SK-N-SH (cell line): ENCODE data around the gene PLCL2. TPM values are rescaled to one million over a fixed set of nuclear protein-coding genes. Genes with fewer than 3 reads are reported as not detected.

ENCODE experiments used
- CTCF ChIA-PET: fragments of 300-600, 350-600 bp; formaldehyde crosslinking; extraction: SDS; loops from one replicate; lab custom pipeline; 2021; lab: Yijun Ruan, JAX
- POLR2A ChIA-PET: fragments of 350-600 bp; sonication (Branson Sonifier 250); formaldehyde crosslinking; extraction: SDS; loops from one replicate; lab custom pipeline; 2020; ENCODE audit warnings: antibody characterized with exemption, inconsistent platforms; lab: Yijun Ruan, JAX
- DNase-seq: peaks from one replicate; pipeline ENCODE4 v3.0.0; 2012
- H2AFZ ChIP-seq: fragments of 200-600 bp; sonication (generic); 2 replicates; pipeline ENCODE4 v1.8.1; 2016; ENCODE audit warnings: antibody characterized with exemption, mild to moderate bottlenecking, low read depth
- H3F3A ChIP-seq: fragments of 200-600 bp; sonication (generic); replicated peaks from 2 replicates; pipeline ENCODE3; 2016; ENCODE audit warnings: antibody characterized with exemption, mild to moderate bottlenecking; ENCODE audit not compliant: insufficient read depth
- H3K27ac ChIP-seq, 2 experiments: fragments of 200-500 bp in 1 of 2; fragments of 200-600 bp in 1 of 2; sonication (Bioruptor generic) in 1 of 2; sonication (generic), shearing (Covaris generic) in 1 of 2; 2 replicates each; pipeline versions ENCODE4 v1.5.1 to v1.6.1; 2014 to 2016; ENCODE audit warnings: low read depth in 2 of 2, inconsistent platforms in 1 of 2, low read length in 1 of 2, mild to moderate bottlenecking in 1 of 2, mixed read lengths in 1 of 2
- H3K27me3 ChIP-seq: fragments of 200-600 bp; sonication (generic), shearing (Covaris generic); 2 replicates; pipeline ENCODE4 v1.6.1; 2016; ENCODE audit warnings: mixed run types; ENCODE audit not compliant: insufficient read depth
- H3K36me3 ChIP-seq, 2 experiments: fragments of 200-500 bp in 1 of 2; fragments of 200-600 bp in 1 of 2; sonication (Bioruptor generic) in 1 of 2; sonication (generic) in 1 of 2; replicated peaks in 1 of 2; 2 replicates each; pipeline versions ENCODE3 to v1.5.1; 2014 to 2016; ENCODE audit warnings: low read length in 1 of 2, mild to moderate bottlenecking in 1 of 2; ENCODE audit not compliant: insufficient read depth in 2 of 2, control insufficient read depth in 1 of 2
- H3K4me1 ChIP-seq, 2 experiments: fragments of 200-500 bp in 1 of 2; fragments of 200-600 bp in 1 of 2; sonication (Bioruptor generic) in 1 of 2; sonication (generic), shearing (Covaris generic) in 1 of 2; 2 replicates each; pipeline versions ENCODE4 v1.5.1 to v1.6.1; 2014 to 2016; ENCODE audit warnings: low read depth in 1 of 2, low read length in 1 of 2, mixed run types in 1 of 2; ENCODE audit not compliant: insufficient read depth in 2 of 2, control insufficient read depth in 1 of 2
- H3K4me2 ChIP-seq: fragments of 200-600 bp; sonication (generic), shearing (Covaris generic); 2 replicates; pipeline ENCODE4 v1.6.1; 2017; ENCODE audit warnings: mixed run types
- H3K4me3 ChIP-seq, 2 experiments: fragments of 200-500 bp in 1 of 2; fragments of 200-600 bp in 1 of 2; sonication (Bioruptor generic) in 1 of 2; sonication (generic), shearing (Covaris generic) in 1 of 2; 2 replicates each; pipeline versions ENCODE4 v1.5.1 to v1.8.1; 2014 to 2016; ENCODE audit warnings: low read depth in 2 of 2, inconsistent platforms in 1 of 2, low read length in 1 of 2, mild to moderate bottlenecking in 1 of 2, mixed read lengths in 1 of 2, moderate library complexity in 1 of 2
- H3K79me2 ChIP-seq: fragments of 200-600 bp; sonication (generic); 2 replicates; pipeline ENCODE4 v1.8.1; 2017; ENCODE audit warnings: mild to moderate bottlenecking; ENCODE audit not compliant: insufficient read depth
- H3K9ac ChIP-seq: fragments of 200-600 bp; sonication (generic); 2 replicates; pipeline ENCODE4 v1.6.1; 2017; ENCODE audit warnings: mixed run types
- H3K9me2 ChIP-seq: fragments of 200-600 bp; sonication (generic); 2 replicates; pipeline ENCODE4 v1.6.1; 2017; ENCODE audit warnings: mixed run types
- H3K9me3 ChIP-seq: fragments of 200-600 bp; sonication (generic); 2 replicates; pipeline ENCODE4 v1.6.1; 2017; ENCODE audit warnings: mixed run types, mild to moderate bottlenecking, moderate library complexity
- H4K20me1 ChIP-seq: fragments of 200-600 bp; sonication (generic); 2 replicates; pipeline ENCODE4 v1.6.1; 2017; ENCODE audit warnings: mild to moderate bottlenecking, mixed run types; ENCODE audit not compliant: insufficient read depth
- ELF1 ChIP-seq: IDR thresholded peaks from 2 replicates; pipeline ENCODE4 v1.4.0; 2012
- FOSL2 ChIP-seq: IDR thresholded peaks from 2 replicates; pipeline ENCODE4 v1.4.0; 2012; ENCODE audit warnings: low read depth, mild to moderate bottlenecking, moderate library complexity, borderline replicate concordance
- FOXJ3 ChIP-seq: sonication (generic); formaldehyde crosslinking; IDR thresholded peaks from 2 replicates; pipeline ENCODE4 v1.5.1; 2020; ENCODE audit warnings: mild to moderate bottlenecking, missing genetic modification reagents
- GABPA ChIP-seq: IDR thresholded peaks from 2 replicates; pipeline ENCODE4 v1.4.0; 2012; ENCODE audit warnings: low read depth, mild to moderate bottlenecking
- MEF2A ChIP-seq: IDR thresholded peaks from 2 replicates; pipeline ENCODE4 v1.4.0; 2012; ENCODE audit warnings: low read depth, borderline replicate concordance
- RFX5 ChIP-seq: IDR thresholded peaks from 2 replicates; pipeline ENCODE4 v1.6.1; 2012; ENCODE audit warnings: mild to moderate bottlenecking, improper control_type of control experiment, low read length
- TEAD4 ChIP-seq: IDR thresholded peaks from 2 replicates; pipeline ENCODE4 v1.4.0; 2012; ENCODE audit warnings: mild to moderate bottlenecking, borderline replicate concordance; ENCODE audit not compliant: insufficient read depth
- YY1 ChIP-seq: IDR thresholded peaks from 2 replicates; pipeline ENCODE4 v1.4.0; 2012; ENCODE audit warnings: low read depth, mild to moderate bottlenecking
- WGBS: methylation state at CpG from one replicate; pipeline ENCODE4 v1.1.6; 2017; ENCODE audit warnings: low lambda C conversion rate; 5-methylcytosine and 5-hydroxymethylcytosine counted together
- polyA plus RNA-seq, 3 experiments: library from polyadenylated mRNA; depleted of rRNA; stranded (reverse); fragments of >200 nt; gene quantifications; 2 replicates each; pipeline ENCODE4 v1.2.3, GENCODE V29; 2012
- TF ChIP-seq, protein P1 (sequence below): IDR thresholded peaks from 2 replicates; pipeline ENCODE4 v1.4.0; 2012; ENCODE audit warnings: low read depth
- TF ChIP-seq, protein P2 (sequence below): IDR thresholded peaks from 2 replicates; pipeline ENCODE4 v1.4.0; 2012; ENCODE audit warnings: low read depth, borderline replicate concordance
- TF ChIP-seq, protein P3 (sequence below): fragments of 200-600 bp; sonication (generic); IDR thresholded peaks from 2 replicates; pipeline ENCODE4 v1.6.1; 2017; ENCODE audit warnings: antibody characterized with exemption, mild to moderate bottlenecking, moderate library complexity
- TF ChIP-seq, protein P4 (sequence below): IDR thresholded peaks from 2 replicates; pipeline ENCODE4 v1.6.1; 2012; ENCODE audit warnings: mild to moderate bottlenecking, low read depth, low read length, moderate library complexity
- TF ChIP-seq, protein P5 (sequence below): IDR thresholded peaks from 2 replicates; pipeline ENCODE4; 2012
- TF ChIP-seq, protein P6 (sequence below): IDR thresholded peaks from 2 replicates; pipeline ENCODE4 v1.4.0; 2012; ENCODE audit warnings: low read depth, borderline replicate concordance

PLCL2 gene
- polyA plus RNA-seq, 1 of the 3 experiments (the other 2 are of a cell fraction) = 0.85 TPM

DNA sequence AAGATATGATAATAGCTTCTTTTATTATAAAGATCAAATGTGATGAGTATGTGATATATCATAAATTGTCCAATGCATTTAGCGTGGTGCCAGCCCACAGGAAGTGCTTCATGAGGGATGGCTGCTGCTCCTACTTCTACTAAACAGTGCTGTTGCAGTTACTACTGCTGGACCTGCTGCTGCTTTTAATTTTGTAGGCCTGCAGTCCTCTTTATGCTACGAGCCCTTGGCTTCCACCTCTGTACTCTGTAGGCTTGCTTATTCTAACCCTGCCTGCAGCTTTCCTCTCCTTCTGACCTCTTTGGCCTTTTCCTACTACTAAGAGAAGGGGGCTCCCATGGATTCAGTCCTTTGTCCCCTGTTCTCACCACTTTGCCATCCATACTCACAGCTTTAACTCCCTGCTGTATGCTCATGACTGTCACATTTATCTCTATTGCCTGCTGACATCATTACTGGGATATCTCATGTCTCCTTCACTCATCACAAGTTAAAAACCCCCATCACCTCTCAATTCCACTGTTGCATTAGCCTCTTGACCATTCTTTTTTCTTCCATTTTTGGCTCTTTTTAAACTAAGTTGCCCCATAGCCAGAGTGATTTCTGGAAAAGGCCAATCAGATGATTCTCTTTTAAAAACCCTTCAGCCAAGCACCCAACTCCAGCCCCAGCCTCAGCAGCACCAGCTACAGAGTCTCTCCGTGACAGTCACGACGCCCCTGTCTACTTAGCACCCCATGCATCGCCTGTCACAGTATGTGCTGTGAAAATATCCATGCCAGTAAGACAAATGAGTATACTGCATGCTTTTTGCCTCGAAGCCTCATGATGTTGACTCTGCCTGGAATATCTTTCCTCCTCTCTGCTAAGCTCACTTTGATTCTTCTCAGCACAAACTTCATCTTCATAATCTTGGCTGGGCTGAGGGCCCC is 56.3 kb downstream of the PLCL2 start:
- TF ChIP-seq, protein P1, sequence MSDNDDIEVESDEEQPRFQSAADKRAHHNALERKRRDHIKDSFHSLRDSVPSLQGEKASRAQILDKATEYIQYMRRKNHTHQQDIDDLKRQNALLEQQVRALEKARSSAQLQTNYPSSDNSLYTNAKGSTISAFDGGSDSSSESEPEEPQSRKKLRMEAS = no peak
- no peak for TF ChIP-seq TEAD4
- 79% methylated on average over 7 of the region's 7 CpGs for WGBS
- Histone ChIP-seq H4K20me1 (no peaks in the 10 kb centered on the region), H3K27me3 (no peaks in the 10 kb centered on the region), H3F3A (no peaks in the 10 kb centered on the region), H3K36me3 (no peaks in the 10 kb centered on the region), H3K9me3 (no peaks in the 10 kb centered on the region), H3K4me1 (peaks cover 0 to 11% of the 10 kb centered on the region in 2 experiments; a peak in 2 of 4 replicates), H3K79me2 (no peaks in the 10 kb centered on the region), H3K4me2 (no peak overlapping the region), H3K9ac (no peak overlapping the region), H3K27ac (no peak overlapping the region), H2AFZ (no peak overlapping the region; the same call in 1 of the 2 replicates), H3K4me3 (no peak overlapping the region), H3K9me2 (no peaks in the 10 kb centered on the region)
- CTCF ChIA-PET = interaction anchor here (0.7 kb wide), 1 partner anchor 55 kb away, joined by 3 read pairs; no protein-coding TSS in a partner anchor
- POLR2A ChIA-PET = no interaction called here
- no peak for DNase-seq

DNA sequence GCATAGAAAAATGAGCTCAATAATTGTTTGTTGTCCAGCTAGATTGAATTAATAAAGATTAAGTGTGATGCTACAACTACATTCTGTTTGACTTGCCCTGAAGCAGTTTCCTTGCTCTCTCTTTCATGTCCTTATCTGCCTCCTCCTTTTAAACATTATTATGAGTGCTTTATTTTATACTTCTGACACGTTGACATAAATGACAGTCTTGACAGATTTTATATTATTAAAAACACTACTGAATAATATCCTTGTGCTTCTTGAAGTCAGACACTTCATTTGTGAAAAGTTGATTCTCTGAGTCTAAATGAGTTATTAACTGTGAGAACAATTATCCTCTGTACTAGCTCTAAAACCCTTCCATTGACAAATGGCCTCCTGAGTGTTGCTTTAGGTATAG is 58.2 kb downstream of the PLCL2 start:
- H3K27me3 ChIP-seq = no peaks in the 10 kb centered on the region
- no peaks in the 10 kb centered on the region for H4K20me1 ChIP-seq
- TF ChIP-seq, protein P2, sequence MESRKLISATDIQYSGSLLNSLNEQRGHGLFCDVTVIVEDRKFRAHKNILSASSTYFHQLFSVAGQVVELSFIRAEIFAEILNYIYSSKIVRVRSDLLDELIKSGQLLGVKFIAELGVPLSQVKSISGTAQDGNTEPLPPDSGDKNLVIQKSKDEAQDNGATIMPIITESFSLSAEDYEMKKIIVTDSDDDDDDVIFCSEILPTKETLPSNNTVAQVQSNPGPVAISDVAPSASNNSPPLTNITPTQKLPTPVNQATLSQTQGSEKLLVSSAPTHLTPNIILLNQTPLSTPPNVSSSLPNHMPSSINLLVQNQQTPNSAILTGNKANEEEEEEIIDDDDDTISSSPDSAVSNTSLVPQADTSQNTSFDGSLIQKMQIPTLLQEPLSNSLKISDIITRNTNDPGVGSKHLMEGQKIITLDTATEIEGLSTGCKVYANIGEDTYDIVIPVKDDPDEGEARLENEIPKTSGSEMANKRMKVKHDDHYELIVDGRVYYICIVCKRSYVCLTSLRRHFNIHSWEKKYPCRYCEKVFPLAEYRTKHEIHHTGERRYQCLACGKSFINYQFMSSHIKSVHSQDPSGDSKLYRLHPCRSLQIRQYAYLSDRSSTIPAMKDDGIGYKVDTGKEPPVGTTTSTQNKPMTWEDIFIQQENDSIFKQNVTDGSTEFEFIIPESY = no peak
- no peak for TF ChIP-seq MEF2A
- TF ChIP-seq FOSL2 = no peak
- no peak for TF ChIP-seq TEAD4
- TF ChIP-seq, protein P3, sequence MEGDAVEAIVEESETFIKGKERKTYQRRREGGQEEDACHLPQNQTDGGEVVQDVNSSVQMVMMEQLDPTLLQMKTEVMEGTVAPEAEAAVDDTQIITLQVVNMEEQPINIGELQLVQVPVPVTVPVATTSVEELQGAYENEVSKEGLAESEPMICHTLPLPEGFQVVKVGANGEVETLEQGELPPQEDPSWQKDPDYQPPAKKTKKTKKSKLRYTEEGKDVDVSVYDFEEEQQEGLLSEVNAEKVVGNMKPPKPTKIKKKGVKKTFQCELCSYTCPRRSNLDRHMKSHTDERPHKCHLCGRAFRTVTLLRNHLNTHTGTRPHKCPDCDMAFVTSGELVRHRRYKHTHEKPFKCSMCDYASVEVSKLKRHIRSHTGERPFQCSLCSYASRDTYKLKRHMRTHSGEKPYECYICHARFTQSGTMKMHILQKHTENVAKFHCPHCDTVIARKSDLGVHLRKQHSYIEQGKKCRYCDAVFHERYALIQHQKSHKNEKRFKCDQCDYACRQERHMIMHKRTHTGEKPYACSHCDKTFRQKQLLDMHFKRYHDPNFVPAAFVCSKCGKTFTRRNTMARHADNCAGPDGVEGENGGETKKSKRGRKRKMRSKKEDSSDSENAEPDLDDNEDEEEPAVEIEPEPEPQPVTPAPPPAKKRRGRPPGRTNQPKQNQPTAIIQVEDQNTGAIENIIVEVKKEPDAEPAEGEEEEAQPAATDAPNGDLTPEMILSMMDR = no peak
- TF ChIP-seq FOXJ3 (CRISPR knock-in tag) = no peak
- TF ChIP-seq, protein P4, sequence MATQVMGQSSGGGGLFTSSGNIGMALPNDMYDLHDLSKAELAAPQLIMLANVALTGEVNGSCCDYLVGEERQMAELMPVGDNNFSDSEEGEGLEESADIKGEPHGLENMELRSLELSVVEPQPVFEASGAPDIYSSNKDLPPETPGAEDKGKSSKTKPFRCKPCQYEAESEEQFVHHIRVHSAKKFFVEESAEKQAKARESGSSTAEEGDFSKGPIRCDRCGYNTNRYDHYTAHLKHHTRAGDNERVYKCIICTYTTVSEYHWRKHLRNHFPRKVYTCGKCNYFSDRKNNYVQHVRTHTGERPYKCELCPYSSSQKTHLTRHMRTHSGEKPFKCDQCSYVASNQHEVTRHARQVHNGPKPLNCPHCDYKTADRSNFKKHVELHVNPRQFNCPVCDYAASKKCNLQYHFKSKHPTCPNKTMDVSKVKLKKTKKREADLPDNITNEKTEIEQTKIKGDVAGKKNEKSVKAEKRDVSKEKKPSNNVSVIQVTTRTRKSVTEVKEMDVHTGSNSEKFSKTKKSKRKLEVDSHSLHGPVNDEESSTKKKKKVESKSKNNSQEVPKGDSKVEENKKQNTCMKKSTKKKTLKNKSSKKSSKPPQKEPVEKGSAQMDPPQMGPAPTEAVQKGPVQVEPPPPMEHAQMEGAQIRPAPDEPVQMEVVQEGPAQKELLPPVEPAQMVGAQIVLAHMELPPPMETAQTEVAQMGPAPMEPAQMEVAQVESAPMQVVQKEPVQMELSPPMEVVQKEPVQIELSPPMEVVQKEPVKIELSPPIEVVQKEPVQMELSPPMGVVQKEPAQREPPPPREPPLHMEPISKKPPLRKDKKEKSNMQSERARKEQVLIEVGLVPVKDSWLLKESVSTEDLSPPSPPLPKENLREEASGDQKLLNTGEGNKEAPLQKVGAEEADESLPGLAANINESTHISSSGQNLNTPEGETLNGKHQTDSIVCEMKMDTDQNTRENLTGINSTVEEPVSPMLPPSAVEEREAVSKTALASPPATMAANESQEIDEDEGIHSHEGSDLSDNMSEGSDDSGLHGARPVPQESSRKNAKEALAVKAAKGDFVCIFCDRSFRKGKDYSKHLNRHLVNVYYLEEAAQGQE = no peak
- TF ChIP-seq, protein P5, sequence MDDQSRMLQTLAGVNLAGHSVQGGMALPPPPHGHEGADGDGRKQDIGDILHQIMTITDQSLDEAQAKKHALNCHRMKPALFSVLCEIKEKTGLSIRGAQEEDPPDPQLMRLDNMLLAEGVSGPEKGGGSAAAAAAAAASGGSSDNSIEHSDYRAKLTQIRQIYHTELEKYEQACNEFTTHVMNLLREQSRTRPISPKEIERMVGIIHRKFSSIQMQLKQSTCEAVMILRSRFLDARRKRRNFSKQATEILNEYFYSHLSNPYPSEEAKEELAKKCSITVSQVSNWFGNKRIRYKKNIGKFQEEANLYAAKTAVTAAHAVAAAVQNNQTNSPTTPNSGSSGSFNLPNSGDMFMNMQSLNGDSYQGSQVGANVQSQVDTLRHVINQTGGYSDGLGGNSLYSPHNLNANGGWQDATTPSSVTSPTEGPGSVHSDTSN = no peak
- TF ChIP-seq, protein P6, sequence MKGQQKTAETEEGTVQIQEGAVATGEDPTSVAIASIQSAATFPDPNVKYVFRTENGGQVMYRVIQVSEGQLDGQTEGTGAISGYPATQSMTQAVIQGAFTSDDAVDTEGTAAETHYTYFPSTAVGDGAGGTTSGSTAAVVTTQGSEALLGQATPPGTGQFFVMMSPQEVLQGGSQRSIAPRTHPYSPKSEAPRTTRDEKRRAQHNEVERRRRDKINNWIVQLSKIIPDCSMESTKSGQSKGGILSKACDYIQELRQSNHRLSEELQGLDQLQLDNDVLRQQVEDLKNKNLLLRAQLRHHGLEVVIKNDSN = no peak
- TF ChIP-seq GABPA = no peak
- TF ChIP-seq RFX5 = no peak
- TF ChIP-seq YY1 = no peak
- TF ChIP-seq ELF1 = no peak
- WGBS = 9% methylated on average over 1 of the region's 1 CpG
- H3K36me3 ChIP-seq = no peaks in the 10 kb centered on the region
- no peaks in the 10 kb centered on the region for H3K9me2 ChIP-seq
- no peaks in the 10 kb centered on the region for H3K79me2 ChIP-seq
- H3K9ac ChIP-seq = no peak overlapping the region
- ChIA-PET CTCF (no interaction called here), POLR2A (no interaction called here)
- no peak for DNase-seq
- H3K4me1 ChIP-seq = peaks cover 0 to 11% of the 10 kb centered on the region in 2 experiments; a peak in 2 of 4 replicates
- no peak overlapping the region for H2AFZ ChIP-seq
- no peaks in the 10 kb centered on the region for H3K9me3 ChIP-seq
- no peak overlapping the region for H3K4me2 ChIP-seq
- H3K27ac ChIP-seq = no peak overlapping the region
- no peaks in the 10 kb centered on the region for H3F3A ChIP-seq
- H3K4me3 ChIP-seq = no peak overlapping the region
